NCI-H69 (cell line): ENCODE data around the gene FCN1.

Experiments used
- DNase-seq: peaks from one replicate; lab custom pipeline; 2025; lab: John Stamatoyannopoulos, UW

Gene FCN1

GRCh38 chr9:134937164-134937555 is 19.4 kb upstream of the FCN1 start:
- no peak for DNase-seq

DNA sequence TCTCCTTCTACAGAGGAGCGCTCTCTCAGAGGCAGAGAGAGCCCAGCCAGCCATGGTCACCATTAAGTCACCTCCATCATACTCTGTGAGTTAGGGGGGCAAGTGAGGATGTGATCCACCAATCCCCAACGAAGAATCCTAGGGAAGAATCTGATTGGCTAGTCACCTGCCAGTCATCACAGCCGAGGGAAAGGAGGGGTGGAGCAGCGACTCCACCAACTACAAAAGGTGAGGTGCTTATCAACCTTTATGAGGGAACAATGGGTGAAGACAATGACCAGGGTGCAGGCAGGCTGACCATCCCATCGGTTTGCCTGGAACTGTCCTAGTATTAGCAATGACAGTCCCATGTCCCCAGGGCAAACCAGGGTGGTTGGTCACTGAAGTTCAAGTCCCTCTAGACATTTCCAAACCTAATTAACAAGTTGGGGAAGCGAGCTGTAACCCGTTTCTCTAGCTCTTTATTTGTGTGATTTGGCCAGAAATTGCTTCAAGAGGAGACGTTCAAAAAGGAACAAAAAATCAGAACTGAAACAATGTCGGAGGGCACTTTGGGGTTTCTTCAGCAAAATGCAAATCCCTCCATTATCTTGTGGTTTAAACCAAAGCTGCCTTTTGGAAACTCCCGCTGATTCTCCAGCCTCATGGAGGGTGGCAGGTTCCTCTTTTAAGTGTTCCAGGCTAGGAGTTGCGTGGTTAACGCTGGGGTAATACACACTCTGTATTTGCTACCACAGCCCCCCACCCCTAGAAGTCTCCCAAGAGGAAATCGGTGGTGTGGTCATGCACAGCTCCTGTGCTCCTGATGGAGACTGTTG is 18.8 kb upstream of the FCN1 start:
- no peak for DNase-seq

DNA sequence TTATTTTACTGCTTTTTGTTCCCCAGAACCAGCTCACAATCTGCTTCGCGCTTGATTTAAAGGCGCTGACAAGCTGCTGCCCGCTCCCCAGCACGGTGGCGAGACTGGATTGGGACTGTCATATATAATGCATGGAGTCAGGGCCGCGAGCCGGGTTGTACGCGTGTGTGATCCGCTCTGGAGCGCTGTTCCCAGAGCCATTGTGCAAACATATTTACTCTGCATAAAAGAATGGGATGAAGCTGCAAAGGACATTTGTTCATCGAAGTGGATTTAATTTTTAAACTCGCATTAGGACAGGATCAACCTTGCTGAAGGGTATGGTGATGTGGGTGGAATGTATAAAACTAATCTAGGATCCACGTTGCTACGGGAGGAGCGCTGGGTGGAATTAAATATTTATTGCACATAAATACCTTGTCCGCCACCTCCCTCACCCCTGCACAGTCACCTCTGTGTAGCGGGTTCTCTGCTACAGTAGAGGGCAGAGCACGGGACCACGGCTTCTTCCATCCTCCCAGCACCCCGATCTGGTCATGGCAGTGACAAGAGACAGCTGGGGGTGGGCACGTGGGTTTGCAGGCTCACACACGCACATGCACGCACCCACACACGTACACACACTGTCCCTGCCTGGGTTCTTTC is 18.1 kb upstream of the FCN1 start:
- DNase-seq: no peak

GRCh38 chr9:134935056-134935640 is 17.4 kb upstream of the FCN1 start:
- DNase-seq: no peak

DNA sequence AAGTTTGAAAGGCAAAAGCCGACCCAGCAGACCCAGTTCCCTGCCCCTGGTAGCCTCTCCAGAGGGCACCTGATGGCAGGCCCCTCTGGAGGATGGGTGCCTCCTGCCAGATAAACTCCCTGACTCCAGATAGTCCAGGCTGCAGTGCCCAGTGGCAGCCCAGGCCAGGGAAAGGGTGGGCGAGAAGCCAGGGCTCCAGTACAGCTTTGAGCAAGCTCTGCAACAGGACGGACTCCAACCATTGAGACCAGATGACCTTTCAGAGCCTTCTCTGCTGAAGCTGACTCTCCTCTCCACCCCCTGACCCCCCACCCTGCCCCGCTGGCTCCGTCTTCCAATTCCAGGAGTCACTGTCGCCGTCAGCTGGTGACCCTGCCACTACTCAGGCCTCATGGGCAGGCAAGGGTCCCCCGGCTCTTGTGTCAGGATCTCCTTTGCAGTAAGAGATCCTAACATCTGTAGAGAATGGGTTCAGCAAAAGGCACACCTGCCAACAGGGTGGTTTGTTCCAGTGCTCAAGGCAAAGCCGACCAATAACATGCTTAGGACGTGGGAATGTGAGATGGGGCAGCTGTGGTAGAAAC is 15.5 kb upstream of the FCN1 start:
- no peak for DNase-seq

GRCh38 chr9:134932606-134933005 is 14.9 kb upstream of the FCN1 start:
- DNase-seq: no peak

GRCh38 chr9:134932171-134932570 is 14.5 kb upstream of the FCN1 start:
- no peak for DNase-seq

DNA sequence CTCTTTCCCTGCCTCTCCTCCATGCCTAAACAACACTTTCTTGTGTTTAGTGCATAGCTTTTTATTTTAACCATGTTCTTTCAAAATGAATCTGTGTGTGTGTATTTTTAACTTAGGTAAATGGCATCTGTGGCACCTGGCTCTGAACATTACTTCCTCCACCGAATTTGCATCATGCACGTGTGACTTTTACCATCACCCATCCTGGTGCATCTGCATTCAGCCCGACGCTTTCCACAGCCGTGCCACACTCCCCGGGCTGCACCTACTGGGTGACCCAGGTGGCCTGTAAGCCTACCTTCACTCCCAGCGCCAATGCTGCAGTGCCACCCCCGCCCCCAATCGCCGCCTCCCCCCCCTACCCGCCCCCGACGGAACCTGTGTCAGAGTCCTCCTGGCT is 12.7 kb upstream of the FCN1 start:
- DNase-seq: no peak

- no peak for DNase-seq
Observed at GRCh38 chr9:134929193-134930158, 11.8 kb upstream of the FCN1 start.

- no peak for DNase-seq
Observed at GRCh38 chr9:134928436-134929192, 10.9 kb upstream of the FCN1 start.

- no peak for DNase-seq
Observed at GRCh38 chr9:134925011-134925511, 7.3 kb upstream of the FCN1 start.

DNA sequence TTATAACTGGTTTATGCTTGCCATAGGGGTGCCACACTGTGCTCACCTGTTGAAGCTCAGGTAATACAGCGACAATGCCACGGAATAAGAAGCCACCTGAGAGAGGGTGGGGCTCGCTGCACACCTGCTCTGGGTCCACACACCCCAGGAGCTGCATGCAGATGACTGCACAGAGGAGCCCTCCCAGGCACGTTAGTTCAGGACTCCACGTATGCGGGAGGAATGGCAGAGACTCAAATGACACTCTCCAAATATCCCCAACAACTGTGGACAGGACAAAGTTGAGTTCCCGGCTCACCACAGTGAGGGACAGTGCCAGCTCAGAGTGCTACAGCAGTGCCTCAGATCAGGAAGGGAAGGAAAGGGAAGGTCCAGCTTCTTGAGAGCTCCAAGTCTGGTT is 5.8 kb upstream of the FCN1 start:
- no peak for DNase-seq

DNA sequence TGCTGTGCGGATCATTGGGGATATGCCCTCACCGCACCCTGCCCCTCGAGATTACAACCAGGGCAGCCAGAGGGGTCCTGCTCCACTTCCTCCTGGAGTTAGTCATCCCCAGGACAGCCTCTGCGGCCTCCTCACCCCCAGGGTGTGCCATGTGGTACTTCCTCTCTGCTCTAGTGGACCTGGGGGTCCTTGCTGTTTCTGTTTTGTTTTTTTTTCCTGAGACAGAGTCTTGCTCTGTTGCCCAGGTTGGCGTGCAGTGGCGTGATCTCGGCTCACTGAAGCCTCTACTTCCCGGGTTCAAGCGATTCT is 5.2 kb upstream of the FCN1 start:
- DNase-seq: no peak

DNA sequence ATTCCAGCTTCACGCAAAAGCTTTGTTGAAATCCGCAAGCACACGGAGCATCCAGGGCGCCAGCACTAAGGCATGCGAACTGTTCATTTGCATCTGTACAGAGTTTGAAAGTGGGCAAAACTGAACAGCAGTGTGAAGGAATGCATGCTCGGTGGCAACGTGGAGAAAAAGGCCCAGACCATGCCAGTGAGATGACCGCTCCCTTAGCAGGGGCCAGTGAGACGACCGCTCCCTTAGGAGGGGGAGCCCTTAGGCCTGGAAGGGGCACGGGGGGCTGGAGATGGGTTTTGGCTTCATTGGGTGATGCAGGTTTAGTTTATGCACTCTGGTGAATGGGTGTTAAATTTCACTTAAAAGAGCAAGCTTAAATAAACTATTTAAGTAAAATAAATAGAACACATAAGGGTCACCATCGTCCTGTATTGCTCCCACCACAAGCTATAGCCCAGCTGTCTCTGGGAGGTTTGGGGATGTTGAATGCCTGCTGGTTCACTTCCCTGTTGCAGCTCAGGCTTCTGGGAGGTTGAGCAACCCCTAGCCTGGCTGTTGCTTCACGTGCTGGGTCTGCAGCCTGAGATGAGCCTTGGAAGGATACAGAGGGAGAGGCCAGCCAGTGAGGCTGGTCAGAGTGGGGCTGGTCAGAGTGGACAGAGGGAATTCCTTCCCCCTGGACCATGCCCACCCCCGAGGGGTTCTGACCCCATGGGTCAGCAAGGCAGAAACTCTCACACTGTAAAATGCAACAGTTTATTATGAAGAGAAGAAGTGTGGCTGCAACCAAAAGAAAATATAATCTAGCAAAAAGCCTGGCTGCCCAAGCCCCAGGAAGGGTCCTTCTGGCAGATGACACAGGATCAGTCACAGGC is 4.6 kb upstream of the FCN1 start:
- DNase-seq: no peak

GRCh38 chr9:134919303-134919702 is 1.6 kb upstream of the FCN1 start:
- no peak for DNase-seq

GRCh38 chr9:134918646-134919045 is 934 bp upstream of the FCN1 start:
- DNase-seq: no peak

DNA sequence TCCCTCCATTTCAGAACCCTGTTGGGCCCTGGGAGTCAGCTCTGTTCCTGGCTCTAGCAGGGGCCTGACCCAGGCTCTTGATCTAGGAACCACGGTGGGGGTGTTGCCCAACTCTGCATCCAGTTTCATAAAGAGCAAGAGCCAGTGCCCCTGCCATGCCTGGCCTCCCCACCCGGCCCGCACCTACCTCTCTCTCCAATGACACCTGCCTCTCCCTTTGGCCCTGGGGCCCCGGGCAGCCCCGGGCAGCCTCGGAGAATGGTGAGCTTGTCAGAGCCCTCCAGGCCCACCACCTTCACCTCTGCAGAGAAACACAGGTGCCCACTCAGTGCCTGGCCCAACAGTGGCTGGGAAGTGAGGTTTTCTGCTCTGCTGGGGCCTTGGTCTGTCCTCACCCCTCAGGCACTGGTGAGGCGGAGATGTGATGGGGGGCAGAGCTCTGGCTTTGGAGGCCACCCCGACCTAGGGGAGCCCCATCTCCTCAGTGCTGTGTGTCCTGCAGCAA is 1.5 kb downstream of the FCN1 start:
- no peak for DNase-seq

DNA sequence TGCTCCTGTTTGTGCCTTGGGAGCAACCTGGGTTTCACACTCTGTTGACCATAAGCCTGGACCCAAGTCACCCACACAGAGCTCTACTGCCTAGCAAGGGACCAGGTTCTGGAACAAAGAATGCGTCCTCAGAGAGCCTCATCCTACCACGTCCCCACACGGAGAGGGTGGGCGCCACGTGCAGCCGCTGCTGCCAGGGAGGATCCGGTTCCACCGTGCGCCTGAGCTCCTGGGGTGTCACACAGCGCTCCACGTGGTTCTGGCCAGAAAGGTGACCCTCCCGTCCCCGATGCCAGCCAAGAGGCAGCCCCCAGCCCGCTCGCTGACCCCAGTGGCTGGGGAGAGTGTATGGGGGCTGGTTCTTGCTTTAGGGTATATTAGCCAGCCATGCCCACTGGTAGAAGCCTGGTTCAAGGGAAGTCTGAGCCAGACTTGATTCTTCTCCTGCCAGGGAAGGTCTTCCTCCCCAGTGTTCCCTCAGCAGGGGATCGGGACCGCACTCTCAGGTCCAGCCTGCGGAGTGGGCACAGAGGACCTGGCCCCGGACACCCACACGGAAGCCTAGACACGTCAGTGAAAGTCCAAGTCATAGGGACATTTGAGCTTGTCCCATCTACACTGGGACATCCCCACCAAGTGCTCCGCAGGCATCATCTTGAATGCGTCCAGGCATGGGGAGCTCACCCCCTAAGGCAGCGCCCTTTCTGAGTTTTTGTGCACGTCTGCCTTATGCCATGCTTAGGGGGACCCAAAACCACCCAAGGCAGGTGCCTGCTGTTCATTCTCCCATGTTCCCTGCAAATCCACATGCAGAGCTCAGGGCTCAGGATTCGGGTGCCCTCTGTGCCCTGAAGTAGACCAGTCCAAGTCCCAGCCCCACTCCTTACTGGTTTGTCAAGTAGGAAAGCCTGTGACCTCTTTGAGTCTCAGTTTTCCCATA is 2.4 kb downstream of the FCN1 start:
- no peak for DNase-seq

DNA sequence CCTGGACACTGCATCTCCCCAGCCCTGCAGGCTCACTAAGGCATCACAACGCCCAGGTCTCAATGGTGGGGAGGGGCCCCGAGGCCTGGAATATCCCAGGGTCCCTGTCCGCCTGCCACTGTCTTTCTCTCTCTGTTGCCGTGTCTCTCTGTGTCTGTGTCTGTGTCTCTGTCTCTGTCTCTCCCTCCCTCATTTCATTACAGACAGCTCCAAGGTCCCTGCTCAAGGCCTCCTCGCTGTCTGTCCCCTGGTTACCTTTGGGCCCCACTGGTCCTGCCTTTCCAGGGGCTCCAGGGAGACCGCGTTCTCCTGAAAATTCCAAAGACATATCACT is 3.2 kb downstream of the FCN1 start:
- no peak for DNase-seq
